HG02970 (cell line): ENCODE data around the gene RNASE12.
"Not testable (repeated sequence)": the region's sequence is repeated elsewhere in the genome, so short reads cannot be mapped to it uniquely, and the experiment has no call there.

Source experiments
- ATAC-seq: cut with Tn5 transposase; IDR thresholded peaks from one replicate; pipeline ENCODE4 v1.9.1; 2021; ENCODE audit warnings: mild to moderate bottlenecking, moderate library complexity, moderate number of reproducible peaks; ENCODE audit not compliant: unreplicated experiment, low FRiP score

RNASE12 gene

DNA sequence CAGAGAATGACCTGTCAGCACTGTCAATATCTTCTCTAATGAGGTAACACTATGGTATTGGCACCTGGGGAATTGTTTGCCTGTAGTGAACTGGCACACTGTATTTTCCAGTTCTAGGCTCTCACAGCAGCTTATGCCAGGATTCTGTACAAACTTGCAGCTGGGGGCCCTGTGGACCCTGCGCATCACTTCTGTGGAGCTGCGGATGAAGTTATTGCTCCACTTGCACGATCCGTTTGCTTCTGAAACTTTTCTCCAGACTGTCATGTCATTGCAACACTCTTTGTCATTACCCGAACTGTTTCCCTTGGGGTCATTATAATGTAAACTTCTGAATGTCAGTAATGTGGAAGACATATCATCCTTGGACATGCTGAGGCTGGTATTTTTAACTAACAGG is 7.3 kb downstream of the RNASE12 start:
- ATAC-seq, result no peak

DNA sequence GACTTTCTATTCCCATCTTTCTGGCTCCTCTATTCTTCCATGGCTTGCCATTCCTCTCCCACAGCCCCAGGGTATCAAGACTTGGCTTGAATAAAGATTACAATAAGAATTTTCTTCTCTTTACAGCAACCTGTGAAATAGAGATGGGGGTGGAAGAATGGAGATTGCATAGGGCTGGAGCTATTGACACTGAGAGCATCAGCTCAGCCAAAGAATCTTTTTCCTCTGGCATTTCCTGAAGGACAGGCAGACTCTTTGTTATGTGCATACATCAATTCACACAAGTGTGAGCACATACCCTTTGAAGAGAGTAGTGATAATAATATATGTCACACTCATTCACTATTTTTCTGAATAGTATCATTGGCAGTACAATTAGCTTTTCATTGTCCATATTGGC is 8.0 kb downstream of the RNASE12 start:
- ATAC-seq, result no peak

DNA sequence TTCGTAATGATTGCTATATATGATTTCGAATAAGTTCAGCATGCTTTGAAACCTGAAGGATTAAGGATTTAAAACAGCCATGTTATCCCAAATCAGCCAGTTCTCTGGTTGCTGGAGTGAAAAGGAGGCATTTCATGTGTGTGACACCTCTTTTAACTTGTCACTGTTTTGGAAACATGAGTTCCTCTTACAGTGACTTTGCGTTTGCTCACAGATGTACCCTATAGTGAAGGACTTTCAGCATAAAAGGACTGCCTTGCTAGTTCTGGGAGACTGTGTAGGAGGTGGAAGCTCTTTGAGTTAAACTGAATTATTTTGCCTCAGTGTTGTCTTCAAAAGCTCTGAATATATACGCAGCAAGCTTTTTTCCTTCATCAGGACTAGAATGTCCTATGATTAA is 10.9 kb downstream of the RNASE12 start:
- ATAC-seq, result no peak

DNA sequence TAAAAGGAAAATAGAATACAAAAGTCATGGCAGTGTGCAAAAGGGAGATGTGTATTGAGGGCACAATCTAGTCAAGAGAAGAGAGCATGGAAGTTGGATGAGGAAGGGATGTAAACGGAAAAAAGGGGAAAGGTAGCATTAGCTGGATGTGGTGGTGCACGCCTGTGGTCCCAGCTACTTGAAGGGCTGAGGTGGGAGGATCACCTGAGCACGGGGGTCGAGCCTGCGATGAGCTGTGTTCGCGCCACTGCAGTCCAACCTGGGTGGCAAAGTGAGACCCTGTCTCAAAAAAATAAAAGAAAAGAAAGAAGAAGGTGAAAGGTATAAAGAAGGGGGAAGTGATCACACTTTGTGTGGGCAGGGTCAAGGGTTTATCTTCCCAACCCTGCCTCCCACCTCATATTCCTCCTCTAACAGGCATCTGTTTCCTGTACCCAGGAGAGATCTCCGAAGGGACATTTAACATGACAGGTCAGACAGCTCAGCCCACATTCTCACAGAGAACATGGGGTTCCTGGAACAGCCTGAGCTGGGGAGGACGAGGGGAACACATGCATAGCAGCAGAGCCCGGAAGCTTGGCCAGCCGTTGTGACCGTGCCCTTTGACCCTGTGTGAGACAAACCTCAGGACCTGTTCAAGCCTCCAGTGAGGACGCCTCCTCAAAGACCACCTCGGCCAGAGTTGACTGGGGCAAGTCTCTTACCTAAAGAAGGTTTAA is 12.2 kb downstream of the RNASE12 start:
- ATAC-seq, result no peak

DNA sequence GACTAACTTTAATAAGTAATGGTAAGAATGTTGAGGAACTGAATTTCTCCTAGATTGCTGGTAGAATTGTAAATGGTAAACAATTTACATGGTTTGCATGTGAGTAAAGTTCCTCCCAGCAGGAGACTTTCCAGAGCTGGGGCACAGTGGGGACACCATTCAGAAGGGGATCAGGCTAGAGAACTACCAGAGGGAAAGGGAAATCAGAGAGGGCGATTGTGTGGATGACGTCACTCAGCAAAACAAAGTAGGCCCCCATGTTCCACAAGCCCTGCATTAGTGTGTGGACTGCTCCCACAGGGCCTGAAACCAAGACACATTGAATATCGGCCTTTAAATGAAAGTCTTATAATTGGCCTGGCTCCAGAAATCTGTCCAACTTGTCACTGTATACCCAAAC is 12.9 kb downstream of the RNASE12 start:
- no peak for ATAC-seq

DNA sequence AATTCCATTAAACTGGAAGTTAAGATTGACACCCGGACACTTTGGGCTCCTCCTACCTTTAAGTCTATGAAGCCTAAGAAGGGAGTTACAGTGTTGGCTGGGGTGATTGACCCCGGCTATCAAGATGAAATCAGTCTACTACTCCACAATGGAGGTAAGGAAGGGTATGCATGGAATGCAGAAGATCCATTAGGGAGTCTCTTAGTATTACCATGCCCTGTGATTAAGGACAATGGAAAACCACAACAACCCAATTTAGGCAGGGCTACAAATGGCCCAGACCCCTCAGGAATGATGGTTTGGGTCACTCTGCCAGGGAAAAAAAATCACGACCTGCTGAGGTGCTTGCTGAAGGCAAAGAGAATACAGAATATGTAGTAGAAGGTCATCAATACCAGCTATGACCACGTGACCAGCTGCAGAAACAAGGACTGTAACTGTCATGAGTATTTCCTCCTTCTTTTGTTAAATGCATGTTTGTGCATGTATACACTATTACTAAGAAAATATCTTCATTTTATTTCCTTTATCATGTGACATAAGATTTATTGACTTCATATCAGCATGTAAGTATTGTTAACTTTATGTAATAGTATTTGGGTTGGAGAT is 18.7 kb downstream of the RNASE12 start:
- ATAC-seq, result not testable (repeated sequence)

DNA sequence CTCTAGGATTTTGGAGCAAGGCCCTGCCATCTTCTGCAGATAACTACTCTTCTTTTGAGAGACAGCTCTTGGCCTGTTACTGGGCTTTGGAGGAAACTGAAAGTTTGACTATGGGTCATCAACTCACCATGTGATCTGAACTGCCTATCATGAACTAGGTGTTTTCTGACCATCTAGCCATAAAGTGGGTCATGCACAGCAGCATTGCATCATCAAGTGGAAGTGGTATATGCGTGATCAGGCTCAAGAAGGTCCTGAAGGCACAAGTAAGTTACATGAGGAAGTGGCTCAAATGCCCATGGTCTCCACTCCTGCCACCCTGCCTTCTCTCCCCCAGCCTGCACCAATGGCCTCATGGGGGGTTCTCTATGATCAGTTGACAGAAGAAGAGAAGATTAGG is 20.5 kb downstream of the RNASE12 start:
- ATAC-seq, result not testable (repeated sequence)

DNA sequence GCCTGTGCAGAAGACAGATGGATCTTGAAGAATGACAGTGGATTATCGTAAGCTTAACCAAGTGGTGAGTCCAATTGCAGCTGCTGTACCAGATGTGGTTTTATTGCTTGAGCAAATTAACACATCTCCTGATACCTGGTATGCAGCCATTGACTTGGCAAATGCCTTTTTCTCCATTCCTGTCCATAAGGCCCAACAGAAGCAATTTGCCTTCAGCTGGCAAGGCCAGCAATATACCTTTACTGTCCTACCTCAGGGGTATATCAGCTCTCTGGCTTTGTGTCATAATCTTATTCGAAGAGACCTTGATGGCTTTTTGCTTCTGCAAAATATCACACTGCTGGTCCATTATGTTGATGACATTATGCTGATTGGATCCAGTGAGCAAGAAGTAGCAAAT is 21.3 kb downstream of the RNASE12 start:
- ATAC-seq, result not testable (repeated sequence)

DNA sequence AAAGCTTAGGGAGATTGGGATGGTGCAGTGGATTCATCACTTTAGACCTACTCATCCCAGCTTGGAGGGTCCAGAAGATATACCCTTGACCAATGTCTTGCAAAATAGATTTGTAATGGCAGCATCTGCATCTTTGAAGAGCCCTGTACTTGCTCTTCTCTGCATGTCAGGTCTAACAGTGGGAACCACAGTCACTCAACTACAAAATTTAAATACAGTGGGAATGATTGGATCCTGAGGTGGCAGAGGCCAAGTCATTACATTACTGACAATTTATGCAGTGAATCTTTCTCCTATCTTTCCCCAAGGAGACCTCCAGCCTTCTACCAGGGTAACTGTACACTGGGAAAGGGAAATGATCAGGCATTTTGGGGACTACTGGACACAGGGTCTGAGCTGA is 22.1 kb downstream of the RNASE12 start:
- no peak for ATAC-seq

DNA sequence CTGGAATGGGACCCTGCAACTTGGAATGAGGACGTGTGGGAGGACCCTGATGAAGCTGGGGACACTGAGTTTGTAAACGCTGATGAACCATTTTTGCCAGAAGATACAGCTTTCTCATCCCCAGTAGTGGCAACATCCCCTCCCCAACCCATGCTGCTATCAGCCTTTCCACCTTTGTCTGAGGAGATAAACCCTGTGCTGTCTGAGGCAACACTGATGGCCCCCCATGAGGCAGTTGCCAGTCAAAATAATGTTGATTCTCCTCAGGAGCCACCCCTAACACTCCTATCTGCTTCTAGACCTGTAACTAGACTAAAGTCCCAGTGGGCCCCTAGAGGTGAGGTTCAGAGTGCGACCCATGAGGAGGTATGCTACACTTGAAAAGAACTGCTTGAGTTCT is 22.8 kb downstream of the RNASE12 start:
- ATAC-seq, result no peak

DNA sequence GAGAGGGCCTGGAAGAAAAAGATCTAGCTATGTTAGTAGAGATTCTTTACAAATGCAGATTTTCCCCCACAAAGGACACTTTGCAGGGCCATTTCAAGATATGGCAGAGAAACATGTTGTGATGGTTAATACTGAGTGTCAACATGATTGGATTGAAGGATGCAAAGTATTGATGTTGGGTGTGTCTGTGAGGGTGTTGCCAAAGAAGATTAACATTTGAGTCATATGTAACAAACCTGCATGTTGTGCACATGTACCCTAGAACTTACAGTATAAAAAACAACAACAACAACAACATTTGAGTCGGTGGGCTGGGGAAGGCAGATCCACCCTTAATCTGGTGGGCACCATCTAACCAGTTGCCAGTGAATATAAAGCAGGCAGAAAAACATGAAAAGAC is 24.0 kb downstream of the RNASE12 start:
- ATAC-seq, result not testable (repeated sequence)

DNA sequence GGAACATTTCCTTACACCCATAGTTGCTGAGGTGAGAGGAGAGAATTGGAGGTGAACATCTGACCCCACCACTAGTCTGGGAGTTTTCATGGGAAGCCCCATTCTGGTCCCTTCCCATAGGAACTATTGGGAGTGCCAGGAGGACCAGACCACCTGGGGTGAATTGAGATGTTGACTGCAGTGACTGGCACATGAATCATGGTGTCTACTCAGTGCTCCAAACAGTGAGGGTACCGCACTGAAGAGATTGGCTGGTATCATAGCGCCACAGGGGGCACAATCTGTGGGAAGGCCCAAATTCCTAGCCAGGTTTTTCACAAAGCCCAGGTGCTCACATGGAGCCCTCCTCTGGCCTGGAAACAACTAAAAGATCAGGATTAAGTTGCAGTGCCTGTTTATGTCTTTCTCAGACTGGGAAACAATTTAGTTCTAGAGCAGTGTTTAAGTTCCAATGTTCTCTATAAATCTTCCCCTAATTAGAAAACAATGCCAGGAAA is 26.6 kb downstream of the RNASE12 start:
- ATAC-seq, result no peak

DNA sequence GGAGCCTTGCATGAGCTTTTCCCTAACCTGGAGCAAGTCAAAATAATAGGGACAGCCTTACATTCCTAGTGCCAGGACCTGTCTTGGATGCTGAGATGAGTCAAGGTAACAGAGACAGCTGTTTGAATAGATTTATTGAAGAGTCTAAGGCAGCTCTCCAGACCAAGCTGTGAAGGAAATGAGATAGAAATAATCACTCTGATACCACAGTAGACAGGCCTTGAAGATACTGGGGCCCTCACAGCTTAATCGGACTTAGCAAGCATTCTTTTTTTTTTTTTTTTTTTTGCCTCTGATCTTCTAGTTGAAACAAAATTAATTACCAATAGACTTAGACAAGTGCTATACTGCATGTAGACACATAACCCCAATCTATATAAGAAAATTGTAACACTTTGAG is 27.2 kb downstream of the RNASE12 start:
- ATAC-seq, result no peak

DNA sequence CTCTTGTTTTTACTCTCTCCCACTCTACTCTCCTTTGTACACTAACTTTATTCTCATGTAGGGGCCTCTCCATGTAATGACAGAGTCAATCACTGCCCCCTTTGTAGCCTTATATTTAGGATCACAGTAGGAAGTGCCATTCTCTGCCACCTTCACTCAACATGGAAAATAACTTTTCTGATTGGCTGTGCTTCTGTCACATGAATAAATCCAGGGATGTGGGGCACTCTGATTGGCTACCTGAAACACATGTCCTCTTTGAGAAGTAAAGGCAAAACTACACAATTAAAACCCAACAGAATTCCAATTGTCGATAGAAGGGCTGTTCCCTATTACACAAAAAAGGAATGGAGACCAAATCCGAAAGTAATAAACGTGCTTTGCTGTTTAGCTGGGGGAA is 30.2 kb downstream of the RNASE12 start, which contains the start of gene RNASE9:
Gene RNASE9 (minus strand): TSS at position 87 of the 400 bp plus-strand sequence.
- ATAC-seq, result no peak

DNA sequence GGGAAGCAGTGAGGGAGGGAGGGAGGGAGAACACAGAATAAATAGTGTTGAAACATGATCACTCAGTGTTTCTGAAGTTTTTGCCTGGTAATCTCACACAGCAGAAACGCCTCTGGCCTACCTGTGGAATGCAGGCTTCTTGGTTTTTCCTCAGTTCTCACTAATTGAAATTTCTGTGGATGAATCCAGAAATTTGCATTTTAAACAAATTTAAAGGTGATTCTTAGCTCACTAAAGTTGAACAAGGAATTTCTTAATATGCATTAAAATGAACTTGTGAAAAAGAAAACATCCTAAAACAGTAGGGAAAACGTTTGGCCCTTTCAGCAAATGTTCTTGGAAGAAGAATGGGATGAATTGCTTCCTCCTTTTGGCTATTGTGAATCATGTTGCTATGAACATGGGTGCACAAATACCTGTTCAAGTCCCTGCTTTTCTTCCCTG is 31.7 kb downstream of the RNASE12 start:
- ATAC-seq, result no peak

DNA sequence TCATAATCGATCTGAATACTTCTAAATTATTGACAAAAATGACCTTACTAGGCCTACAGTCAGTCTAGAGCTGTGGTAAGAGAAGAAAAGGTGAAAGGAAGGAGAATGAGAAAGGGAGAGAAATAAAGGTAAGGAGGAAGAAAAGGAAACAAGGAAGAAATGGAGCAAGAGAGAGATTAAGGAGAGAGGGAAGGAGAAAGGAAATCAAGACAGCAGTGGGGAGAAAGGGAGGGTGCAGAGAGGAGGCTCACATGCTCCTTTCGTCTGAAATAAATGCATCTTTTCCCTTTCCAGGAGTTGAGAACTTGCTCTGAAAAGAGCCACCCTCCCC is 34.0 kb downstream of the RNASE12 start:
- ATAC-seq, result no peak

DNA sequence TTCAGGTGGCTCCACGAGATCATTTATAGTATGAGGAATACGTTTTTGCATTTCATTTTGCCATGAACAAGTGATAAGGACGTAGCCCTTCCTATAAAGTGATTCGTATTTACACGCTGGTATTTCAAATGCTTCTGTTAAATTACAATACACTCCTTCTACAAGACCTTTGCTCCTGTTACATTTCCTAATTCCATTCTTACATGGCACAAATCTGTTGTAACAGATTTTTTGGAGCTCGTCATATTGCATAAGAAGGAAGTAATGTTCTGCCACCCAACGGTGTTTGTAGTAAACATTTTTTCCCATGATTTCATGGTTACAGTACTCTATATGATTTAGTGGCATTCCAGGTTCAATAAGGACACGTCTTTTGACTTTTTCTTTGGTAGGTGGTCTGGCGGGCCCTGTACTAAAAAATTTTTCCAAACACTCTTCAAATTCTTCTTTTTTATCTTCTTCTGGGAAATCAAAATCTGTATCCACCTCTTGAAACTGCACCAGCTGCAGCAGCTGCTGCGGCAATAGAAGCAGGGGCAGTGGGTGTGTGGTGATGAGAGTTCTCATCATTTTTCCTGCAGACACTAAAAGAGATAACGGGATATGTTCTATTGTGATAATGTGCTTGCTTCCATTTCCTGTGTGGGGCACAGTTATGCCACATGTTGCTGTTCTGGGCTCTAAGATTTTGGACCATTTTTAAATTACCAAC is 34.5 kb downstream of the RNASE12 start:
- no peak for ATAC-seq

DNA sequence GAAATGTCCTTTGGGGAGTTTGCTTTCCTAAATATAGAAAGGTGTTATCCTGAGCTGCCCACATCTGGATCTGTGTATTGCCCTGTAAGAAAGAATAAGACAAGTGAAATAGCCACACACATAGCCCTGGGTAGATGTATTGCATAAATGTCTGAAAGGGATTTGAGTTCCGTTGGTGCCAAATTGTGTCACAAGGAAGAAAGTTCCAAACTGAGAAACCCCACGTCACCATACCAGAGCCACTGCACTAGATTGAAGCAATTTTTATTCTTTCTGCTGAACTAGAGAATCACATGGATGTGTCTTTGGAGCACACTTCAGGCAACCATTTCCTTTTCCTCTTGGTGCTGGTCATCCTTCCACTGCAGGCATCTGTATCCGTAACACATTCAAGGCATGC is 35.3 kb downstream of the RNASE12 start:
- no peak for ATAC-seq

DNA sequence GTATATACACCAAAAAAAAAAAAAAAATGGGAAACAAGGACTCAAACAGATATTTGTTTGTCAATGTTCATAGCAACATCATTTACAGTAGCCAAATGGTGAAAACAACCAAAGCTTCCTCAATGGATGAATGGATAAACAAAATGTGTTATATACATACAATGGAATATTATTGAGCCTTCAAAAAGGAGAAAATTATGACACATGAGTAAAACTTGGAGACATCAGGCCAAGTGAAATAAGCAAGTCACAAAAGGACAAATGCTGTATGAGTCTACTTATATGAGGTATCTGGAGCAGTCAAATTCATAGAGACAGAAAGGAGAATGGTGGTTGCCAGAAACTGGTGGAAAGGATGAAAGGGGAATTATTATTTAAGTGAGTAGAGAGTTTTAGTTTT is 38.2 kb downstream of the RNASE12 start:
- ATAC-seq, result no peak

DNA sequence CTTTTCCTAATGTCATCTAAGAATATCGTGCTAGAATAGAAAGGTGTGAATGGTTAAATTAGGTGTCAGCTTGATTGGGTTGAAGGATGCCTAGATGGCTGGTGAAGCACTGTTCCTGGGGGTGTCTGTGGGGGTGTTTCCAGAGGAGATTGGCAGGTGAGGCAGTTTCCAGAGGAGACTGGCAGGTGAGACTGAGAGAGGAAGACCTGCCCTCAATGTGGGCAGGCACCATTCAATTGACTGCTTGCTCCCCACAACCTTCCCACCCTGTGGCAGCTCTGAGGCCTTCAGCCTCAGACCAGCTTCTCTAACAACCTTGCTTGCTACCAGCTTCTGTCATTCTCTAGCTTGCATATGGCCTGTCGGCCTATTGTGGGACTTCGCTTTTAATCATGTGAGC is 39.6 kb downstream of the RNASE12 start:
- ATAC-seq, result no peak

DNA sequence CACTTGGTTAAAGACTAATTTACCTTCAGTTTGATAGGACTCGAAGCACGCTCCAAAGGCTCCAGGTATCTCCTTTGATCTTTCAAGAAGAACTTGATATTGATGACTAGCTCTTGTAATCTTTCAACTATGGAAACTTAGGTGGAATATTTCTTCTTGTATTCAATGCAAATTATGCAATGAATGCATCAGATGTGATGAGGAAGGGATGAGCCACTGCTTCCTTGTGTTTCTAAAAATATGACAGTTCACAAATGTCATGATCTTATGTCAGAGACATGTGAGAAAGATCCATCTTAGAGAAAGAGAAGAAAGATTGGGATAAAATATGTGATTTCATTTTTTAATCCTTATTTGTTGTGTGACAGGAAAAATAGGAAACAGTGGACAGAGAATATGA is 40.2 kb downstream of the RNASE12 start:
- no peak for ATAC-seq
